HepG2 (cell line): Measurements from ENCODE around the gene TPRG1. TPM values are rescaled to one million over a fixed set of nuclear protein-coding genes. Genes with fewer than 3 reads are reported as not detected.

ENCODE experiments used
- ATAC-seq: fragments of 200-7000 bp; cut with Tn5 transposase; 3 replicates; pipeline ENCODE4 v1.9.1; 2020; ENCODE audit warnings: mild to moderate bottlenecking, moderate library complexity
- BruUV-seq: library from RNA; stranded (reverse); fragments of 400-500 nt; replicated peaks from 2 replicates; lab custom pipeline; 2021; lab: Mats Ljungman, UMichigan
- CTCF ChIA-PET: fragments of 300-600 bp; formaldehyde crosslinking; extraction: SDS; loops from one replicate; lab custom pipeline; 2021; ENCODE audit warnings: low total read pairs, inconsistent platforms, low intra/inter-chr PET ratio; lab: Yijun Ruan, JAX
- POLR2A ChIA-PET: fragments of 350-600 bp; sonication (Branson Sonifier 250); formaldehyde crosslinking; loops from one replicate; lab custom pipeline; 2020; ENCODE audit warnings: antibody characterized with exemption, inconsistent platforms; lab: Yijun Ruan, JAX
- DNase-seq: peaks from one replicate; pipeline ENCODE4 v3.0.0-alpha.2; 2015; ENCODE audit warnings: low spot score
- FAIRE-seq: peaks from 3 replicates; lab custom pipeline; 2011; peaks lifted over from hg19 to GRCh38; lab: Jason Lieb, UNC
- H2AFZ ChIP-seq: one replicate; pipeline ENCODE4 v1.6.1; 2011; ENCODE audit warnings: low read length, inconsistent platforms
- H3K27ac ChIP-seq: fragments of 300-600 bp; 3 replicates; pipeline ENCODE4 v1.8.0; 2011; ENCODE audit warnings: mixed run types, mild to moderate bottlenecking, mixed read lengths, low read length, inconsistent platforms; ENCODE audit not compliant: insufficient read depth; ENCODE audit errors: extremely low read length
- H3K27me3 ChIP-seq, 2 experiments: fragments of 200-600 bp in 1 of 2; 2 replicates in 1 of 2; 3 replicates in 1 of 2; pipeline versions ENCODE4 v1.6.0 to v1.8.0; 2011; ENCODE audit warnings: low read length in 2 of 2, mild to moderate bottlenecking in 2 of 2, moderate library complexity in 2 of 2, inconsistent platforms in 1 of 2; ENCODE audit not compliant: insufficient read depth in 2 of 2, control insufficient read depth in 1 of 2
- H3K36me3 ChIP-seq, 2 experiments: fragments of 200-600 bp in 1 of 2; replicated peaks in 1 of 2; 2 replicates in 1 of 2; 3 replicates in 1 of 2; pipeline versions ENCODE4 v1.5.1 to v1.8.0; 2011; ENCODE audit warnings: low read length in 2 of 2, inconsistent platforms in 1 of 2; ENCODE audit not compliant: insufficient read depth in 2 of 2, control insufficient read depth in 1 of 2
- H3K4me1 ChIP-seq: 2 replicates; pipeline ENCODE4 v1.5.1; 2012; ENCODE audit warnings: low read length, inconsistent platforms; ENCODE audit not compliant: insufficient read depth
- H3K4me2 ChIP-seq: 2 replicates; pipeline ENCODE4 v1.6.0; 2011; ENCODE audit warnings: low read depth, low read length, inconsistent platforms
- H3K4me3 ChIP-seq, 3 experiments: fragments of 200-600 bp in 1 of 3; sonication (generic), shearing (Covaris generic) in 1 of 3; replicated peaks in 1 of 3; 2 replicates each; pipeline ENCODE4 v1.5.1; 2011 to 2016; ENCODE audit warnings: low read length in 3 of 3, inconsistent platforms in 2 of 3, low read depth in 2 of 3, mild to moderate bottlenecking in 2 of 3, control low read depth in 1 of 3, mixed read lengths in 1 of 3; ENCODE audit not compliant: insufficient read depth in 1 of 3
- H3K79me2 ChIP-seq: one replicate; pipeline ENCODE4 v1.6.1; 2011; ENCODE audit warnings: low read length, inconsistent platforms; ENCODE audit not compliant: insufficient read depth
- H3K9ac ChIP-seq: 2 replicates; pipeline ENCODE4 v1.6.0; 2011; ENCODE audit warnings: mild to moderate bottlenecking, low read depth, low read length, inconsistent platforms; ENCODE audit not compliant: insufficient read depth
- H3K9me3 ChIP-seq: 2 replicates; pipeline ENCODE4 v1.5.1; 2012; ENCODE audit warnings: mild to moderate bottlenecking, low read length
- H4K20me1 ChIP-seq: 2 replicates; pipeline ENCODE4 v1.6.0; 2011; ENCODE audit warnings: inconsistent platforms, mild to moderate bottlenecking, low read length, moderate library complexity; ENCODE audit not compliant: insufficient read depth
- ATF4 ChIP-seq, 2 experiments: fragments of 450-650 bp in 1 of 2; sonication (generic) in 1 of 2; formaldehyde crosslinking; IDR thresholded peaks; 2 replicates each; pipeline versions ENCODE4 v1.5.0 to v1.8.0; 2020 to 2022; ENCODE audit warnings: mild to moderate bottlenecking in 1 of 2, missing genetic modification reagents in 1 of 2
- CCDC6 ChIP-seq: sonication (generic); formaldehyde crosslinking; IDR thresholded peaks from 2 replicates; pipeline ENCODE4 v1.8.1; 2022; ENCODE audit warnings: mild to moderate bottlenecking, missing genetic modification reagents, moderate library complexity
- MAFK ChIP-seq, 2 experiments: IDR thresholded peaks in 1 of 2; conservative IDR thresholded peaks in 1 of 2; 2 replicates each; pipeline ENCODE4 v1.6.1; 2011; ENCODE audit warnings: improper control_type of control experiment in 2 of 2, low read length in 2 of 2
- SKI ChIP-seq: fragments of 450-650 bp; IDR thresholded peaks from one replicate; pipeline ENCODE4 v1.6.1; 2018; ENCODE audit warnings: mild to moderate bottlenecking; ENCODE audit not compliant: partially characterized antibody
- U2AF1 ChIP-seq: fragments of 200-400 bp; formaldehyde crosslinking; optimal IDR thresholded peaks from 2 replicates; pipeline ENCODE3; 2017; ENCODE audit warnings: mild to moderate bottlenecking, low read depth, low read length
- ZNF652 ChIP-seq: IDR thresholded peaks from 2 replicates; pipeline ENCODE4 v1.6.1; 2016; ENCODE audit warnings: low read depth, borderline replicate concordance
- ZNF775 ChIP-seq: sonication (generic); formaldehyde crosslinking; IDR thresholded peaks from 2 replicates; pipeline ENCODE4 v1.4.0; 2020; ENCODE audit warnings: missing genetic modification reagents, mild to moderate bottlenecking, moderate library complexity, borderline replicate concordance
- WGBS: methylation state at CpG from one replicate; pipeline ENCODE4 v1.1.6; 2017; ENCODE audit warnings: low lambda C conversion rate; 5-methylcytosine and 5-hydroxymethylcytosine counted together
- in situ Hi-C: cut with HindIII; loops from 2 replicates; pipeline ENCODE4 v1.10.0; 2017; ENCODE audit warnings: low pct_unique_long_range_greater_than_20kb; ENCODE audit not compliant: extremely low pct_ligation_motif_present
- intact Hi-C: fragments of 100-400 bp; cut with micrococcal nuclease; formaldehyde crosslinking; loops from one replicate; pipeline ENCODE4 v1.10.0; 2022; ENCODE audit not compliant: unreplicated experiment
- polyA plus RNA-seq, 8 experiments: library from polyadenylated mRNA; depleted of rRNA in 3 of 8; stranded (reverse) in 7 of 8; unstranded in 1 of 8; fragments of >200 nt; fragmentation: Illumina TruSeq in 4 of 8; extraction: Trizol in 4 of 8; gene quantifications; 2 replicates each; pipeline versions ENCODE4 v1.2.1 to v1.2.3, GENCODE V29; 2011 to 2016; ENCODE audit warnings: low read depth in 4 of 8, missing spikeins in 1 of 8, mixed read lengths in 1 of 8; ENCODE audit not compliant: insufficient read depth in 1 of 8
- total RNA-seq, 5 experiments: library from RNA; depleted of rRNA; stranded (reverse); fragments of >200 nt; fragmentation: Illumina TruSeq; extraction: Trizol; gene quantifications; 2 replicates each; pipeline ENCODE4 v1.2.3, GENCODE V29; 2016; ENCODE audit warnings: low read depth in 1 of 5

The TPRG1 gene
- total and polyA plus RNA-seq, 2 of the 13 experiments (the other 11 are each of a cell fraction or from before 2014, with no cell fraction given): 0.17 TPM; not detected in 1

GRCh38 chr3:189353988-189354889 is 182.5 kb downstream of the TPRG1 start:
- FAIRE-seq: no peak
- in situ Hi-C loops: no loop called here
- no peak overlapping the region for H3K9ac ChIP-seq
- DNase-seq: no peak
- POLR2A ChIA-PET: no interaction called here
- H2AFZ ChIP-seq: no peak overlapping the region
- no peaks in the 10 kb centered on the region for H3K79me2 ChIP-seq
- H3K9me3 ChIP-seq: no peaks in the 10 kb centered on the region
- TF ChIP-seq U2AF1: no peak
- no peak for TF ChIP-seq ZNF775 (CRISPR knock-in tag)
- 0 out of 2 replicates have a peak, but pooled peaks have one; percentile 25 for TF ChIP-seq ZNF652 (CRISPR knock-in tag)
- 0 out of 4 replicates have a peak, but pooled peaks have one; percentile 6 to 10 for TF ChIP-seq MAFK (conservative IDR thresholded peaks at IDR 0.05 in 1 of 2, IDR thresholded peaks at IDR 0.05 in 1 of 2; ENCODE audit: low read length in 2 of 2)
- TF ChIP-seq, all 625 proteins: peak for 2
- no peak for ATAC-seq
- intact Hi-C loops: no loop called here
- CTCF ChIA-PET: no interaction called here
- H3K27me3 ChIP-seq: no peaks in the 10 kb centered on the region; a peak in 1 of 5 replicates
- no peaks in the 10 kb centered on the region for H4K20me1 ChIP-seq
- no TSS peak for BruUV-seq
- H3K4me1 ChIP-seq: peaks cover 27% of the 10 kb centered on the region
- H3K36me3 ChIP-seq: no peaks in the 10 kb centered on the region
- H3K4me2 ChIP-seq: no peak overlapping the region
- no peak overlapping the region for H3K4me3 ChIP-seq
- H3K27ac ChIP-seq: no peak overlapping the region
- 32% methylated on average over 6 of the region's 6 CpGs for WGBS

- WGBS: 18% methylated on average over 2 of the region's 2 CpGs
- H4K20me1 ChIP-seq: no peaks in the 10 kb centered on the region
- H3K4me1 ChIP-seq: peaks cover 27% of the 10 kb centered on the region
- no peaks in the 10 kb centered on the region for H3K36me3 ChIP-seq
- H3K4me2 ChIP-seq: peak overlapping the region; percentile 58; the same call in 1 of the 2 replicates
- H3K9me3 ChIP-seq: no peaks in the 10 kb centered on the region
- no TSS peak for BruUV-seq
- CTCF ChIA-PET: no interaction called here
- no peak overlapping the region for H3K4me3 ChIP-seq
- no peak overlapping the region for H3K9ac ChIP-seq
- H3K27ac ChIP-seq: no peak overlapping the region
- TF ChIP-seq ATF4 (CRISPR knock-in tag; IDR thresholded peaks at IDR 0.05) (peak in 1 of 2 experiments; percentile 58; a peak in 2 of 4 replicates), SKI (no peak), CCDC6 (CRISPR knock-in tag) (no peak)
- in situ Hi-C loops (no loop called here), intact Hi-C loops (no loop called here)
- no peak for FAIRE-seq
- no peak overlapping the region for H2AFZ ChIP-seq
- no peaks in the 10 kb centered on the region for H3K79me2 ChIP-seq
- H3K27me3 ChIP-seq: no peaks in the 10 kb centered on the region; a peak in 1 of 5 replicates
- no peak for DNase-seq
- ATAC-seq: peak; percentile 72
- POLR2A ChIA-PET: interaction anchor here (0.9 kb wide), 1 partner anchor 16 kb away, joined by 3 read pairs; no protein-coding TSS in a partner anchor
These were observed 183.3 kb downstream of the TPRG1 start for GRCh38 chr3:189355115-189355480.
